ENCODE results near the gene PRR14.
"Not testable (repeated sequence)": the region's sequence is repeated elsewhere in the genome, so short reads cannot be mapped to it uniquely, and the experiment has no call there.

PRR14 gene

DNA sequence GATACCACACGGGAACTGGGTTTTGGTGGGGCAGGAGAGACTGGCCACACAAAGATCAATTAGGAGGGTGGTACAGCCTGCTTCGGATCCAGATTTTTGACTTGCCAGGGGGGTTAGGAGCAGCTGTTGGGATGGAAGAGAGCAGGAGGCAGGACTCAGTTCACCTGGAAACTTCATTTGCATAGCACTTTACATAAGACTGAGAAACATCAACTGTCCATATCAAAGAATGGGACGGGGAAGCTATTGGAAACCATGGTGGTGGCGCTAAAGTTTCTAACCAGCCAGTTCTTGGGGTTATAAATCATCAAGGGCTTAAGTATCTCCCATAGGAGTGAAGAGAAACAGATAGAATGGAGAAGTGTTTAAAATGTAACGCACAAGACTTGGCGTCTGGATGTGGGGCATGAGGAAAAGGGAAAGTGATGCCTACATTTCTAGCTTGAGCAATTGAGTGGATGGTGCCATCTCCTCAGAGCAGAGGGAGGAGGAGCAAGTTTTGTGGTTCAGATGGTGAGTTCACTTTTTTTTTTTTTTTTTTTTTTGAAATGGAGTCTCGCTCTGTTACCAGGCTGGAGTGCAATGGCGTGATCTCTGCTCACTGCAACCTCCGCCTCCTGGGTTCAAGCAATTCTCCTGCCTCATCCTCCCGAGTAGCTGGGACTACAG, 41.8 kb downstream of the PRR14 start:
- no peak for DNase-seq (ENCODE audit: low spot score)

DNA sequence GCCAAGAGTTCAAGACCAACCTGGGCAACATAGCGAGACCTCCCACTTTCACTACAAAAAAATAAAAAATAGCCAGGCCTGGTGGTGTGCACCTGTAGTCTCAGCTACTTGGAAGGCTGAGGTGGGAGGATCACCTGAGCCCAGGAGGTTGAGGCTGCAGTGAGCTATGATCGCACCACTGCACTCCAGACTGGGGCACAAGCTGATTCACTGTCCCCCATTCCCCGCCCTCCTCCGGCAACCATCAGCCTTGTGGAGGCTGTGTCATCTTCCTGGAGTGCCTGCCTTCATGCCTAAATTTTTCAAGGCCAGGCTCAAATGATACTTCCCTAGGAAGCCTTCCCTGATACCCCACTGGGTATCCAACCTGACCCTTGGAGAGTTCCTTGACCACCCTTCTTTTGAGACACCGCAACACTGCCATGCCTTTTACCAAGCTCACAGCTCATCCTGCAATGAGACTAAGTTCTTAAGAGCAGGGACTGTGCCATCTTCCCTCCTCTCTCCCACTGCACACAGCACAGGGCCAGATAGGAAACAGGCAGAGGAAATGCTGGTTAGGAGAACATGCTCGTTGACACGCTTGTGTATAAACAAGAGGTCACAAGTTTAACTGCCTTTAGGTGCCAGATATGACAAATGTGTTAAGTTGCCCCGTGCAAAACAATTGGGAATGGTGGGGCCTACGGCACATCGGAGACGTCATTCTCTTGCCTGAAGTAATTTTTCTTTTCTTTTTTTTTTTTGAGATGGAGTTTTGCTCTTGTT, 44.4 kb downstream of the PRR14 start:
- DNase-seq (ENCODE audit: low spot score), result no peak

DNA sequence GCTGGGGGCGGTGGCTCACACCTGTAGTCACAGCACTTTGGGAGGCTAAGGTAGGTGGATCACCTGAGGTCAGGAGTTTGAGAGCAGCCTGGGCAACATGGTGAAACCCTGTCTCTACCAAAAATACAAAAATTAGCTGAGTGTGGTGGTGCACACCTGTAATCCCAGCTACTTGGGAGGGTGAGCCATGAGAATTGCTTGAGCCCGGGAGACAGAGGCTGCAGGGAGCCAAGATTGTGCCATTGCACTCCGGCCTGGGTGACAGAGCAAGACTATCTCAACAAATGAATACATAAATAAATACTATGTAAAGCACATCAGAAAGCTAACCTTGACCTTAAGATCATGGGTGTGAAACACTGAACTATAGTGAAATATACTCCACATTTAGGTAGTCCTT, 45.9 kb downstream of the PRR14 start:
- DNase-seq (ENCODE audit: low spot score), result not testable (repeated sequence)

DNA sequence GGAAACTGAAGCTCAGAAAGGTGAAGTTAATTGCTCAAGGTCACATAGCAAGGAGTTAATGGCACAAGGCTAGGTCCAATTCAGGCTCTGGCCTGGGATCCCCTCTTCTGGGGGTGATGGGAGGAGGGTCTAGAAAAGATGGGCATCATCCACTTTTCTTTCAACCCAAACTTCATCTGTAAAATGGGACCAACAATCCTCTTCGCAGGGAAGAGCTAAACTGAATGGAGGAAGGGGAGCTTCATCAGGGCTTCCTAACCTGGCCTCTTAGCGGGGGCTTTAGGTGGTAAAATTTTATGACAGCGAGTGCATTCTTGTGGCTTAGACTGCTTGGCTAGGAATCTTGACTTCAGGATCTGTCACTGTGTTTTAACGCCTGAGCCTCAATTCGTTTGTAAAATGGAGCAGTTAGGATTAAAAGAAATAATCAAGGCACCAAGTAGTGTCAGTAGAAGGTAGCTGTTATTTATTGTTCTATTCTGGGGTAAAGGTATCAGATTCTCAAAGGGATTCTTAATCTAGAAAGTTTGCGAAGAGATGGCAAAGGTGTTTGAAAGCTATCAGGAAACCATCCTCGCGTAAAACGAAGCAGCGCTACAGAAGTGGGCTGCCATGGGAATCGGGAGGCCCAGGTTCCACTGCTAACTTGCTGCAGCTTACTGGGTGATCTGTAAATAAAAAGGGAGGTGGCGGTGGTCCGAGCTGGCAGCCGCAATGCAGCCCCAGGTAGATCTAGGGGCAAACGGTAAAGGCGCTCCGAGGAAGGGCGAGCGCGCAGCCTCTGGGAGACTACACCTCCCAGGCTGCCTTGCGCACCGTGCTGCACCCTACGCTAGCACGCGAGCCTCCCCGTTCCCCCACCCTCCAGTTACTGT, 46.7 kb downstream of the PRR14 start:
- peak; percentile 93 for DNase-seq (ENCODE audit: low spot score)

DNA sequence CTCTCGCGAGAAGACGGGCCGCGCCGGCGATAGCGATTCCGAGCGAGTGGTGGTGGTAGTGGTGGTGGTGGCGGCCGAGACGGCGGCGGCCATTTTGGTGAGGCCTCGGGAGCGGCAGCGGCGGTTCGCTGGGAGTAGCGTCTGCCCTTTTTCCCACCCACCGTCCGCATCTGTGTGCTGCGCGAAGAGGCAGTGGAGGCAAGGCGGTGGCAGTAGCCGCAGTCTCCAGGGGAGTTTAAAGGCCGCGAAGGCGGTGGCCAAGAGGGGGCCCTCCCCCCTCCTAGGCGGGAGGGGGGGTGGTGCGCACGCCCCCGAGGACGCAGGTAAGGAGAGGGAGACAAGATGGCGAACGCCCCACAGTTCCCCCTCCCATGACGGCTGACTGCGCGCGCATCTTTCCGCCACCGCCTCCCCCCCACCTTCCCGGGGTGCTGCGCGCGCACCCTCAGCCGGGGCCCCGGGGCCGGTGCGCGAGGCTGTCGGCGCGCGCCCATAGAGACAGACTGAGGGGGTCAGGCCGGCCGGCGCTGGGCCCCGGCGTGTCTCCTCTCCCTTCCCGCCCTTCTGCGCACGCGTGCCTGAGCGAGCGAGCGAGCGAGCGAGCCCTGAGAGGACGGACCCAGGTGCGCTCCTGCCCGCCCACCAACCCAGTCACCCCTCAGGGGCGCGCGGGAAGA, 47.5 kb downstream of the PRR14 start:
- peak; percentile 98 for DNase-seq (ENCODE audit: low spot score)

DNA sequence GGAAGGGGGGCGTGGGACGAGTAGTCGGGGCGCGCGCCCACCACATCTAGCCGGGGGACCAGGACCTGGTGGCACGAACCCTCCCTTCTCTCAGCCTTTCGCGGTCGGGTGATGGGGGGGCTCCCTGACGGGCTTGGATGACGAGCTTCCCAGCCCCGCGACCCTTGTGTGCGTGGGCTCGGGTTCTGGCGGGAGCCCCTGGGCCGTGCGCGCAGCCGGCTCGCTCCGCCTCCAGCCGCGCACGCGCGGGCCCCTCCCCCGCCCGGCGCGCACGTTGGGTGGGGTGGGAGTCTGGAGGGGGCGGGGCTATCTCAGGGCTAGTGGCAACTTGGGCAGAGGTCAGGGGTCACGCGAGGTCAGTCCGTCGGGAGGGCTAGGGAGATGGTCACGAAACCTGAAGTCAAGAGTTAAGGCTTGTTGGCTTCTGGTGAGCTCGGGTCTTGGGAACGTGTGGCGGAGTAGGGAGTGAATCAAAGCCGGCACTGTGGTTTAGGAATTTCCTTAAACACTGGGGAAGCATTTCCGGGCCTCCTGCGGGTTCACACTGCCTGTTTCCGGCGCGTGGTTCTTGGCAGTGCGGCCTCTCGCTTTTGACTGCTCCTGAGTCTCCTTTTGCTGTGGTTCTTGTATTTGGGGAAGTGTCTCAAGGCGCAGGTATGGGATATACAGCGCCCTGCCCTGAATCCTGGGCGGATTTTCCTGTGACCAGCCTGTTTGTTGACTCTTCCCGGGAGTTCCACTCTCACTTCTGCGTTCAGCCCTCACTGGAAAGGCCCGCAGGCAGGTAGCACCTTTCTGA, 48.3 kb downstream of the PRR14 start, which contains the start of gene SRCAP:
Gene SRCAP, plus strand, starts transcription at position 356 of the 799 bp plus-strand sequence. CDS start 1,654 bp downstream, outside the sequence.
- peak; percentile 92 for DNase-seq (ENCODE audit: low spot score)

DNA sequence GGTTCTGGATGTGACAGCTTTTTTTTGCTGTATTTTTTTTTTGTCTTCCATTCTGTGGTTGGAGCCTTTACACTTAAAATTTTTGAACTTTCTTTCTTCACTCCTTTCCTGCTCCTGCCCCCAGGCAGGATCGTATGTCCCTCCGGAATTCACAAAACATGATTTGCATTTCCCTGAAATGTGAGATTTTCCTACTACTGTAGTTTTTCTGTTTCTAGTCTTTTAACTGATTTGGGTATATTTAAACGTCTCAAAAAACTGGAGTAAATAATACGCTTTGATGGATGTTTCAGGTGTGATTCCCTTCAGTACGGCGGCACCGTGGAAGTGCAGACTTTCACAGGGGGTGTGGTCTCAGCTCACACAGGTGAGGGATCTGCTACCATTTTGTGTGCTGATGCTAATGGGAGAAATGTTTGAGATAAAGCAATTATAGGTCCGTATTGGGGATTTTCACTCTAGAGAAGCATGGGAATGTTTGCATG, 48.9 kb downstream of the PRR14 start:
- no peak for DNase-seq (ENCODE audit: low spot score)

DNA sequence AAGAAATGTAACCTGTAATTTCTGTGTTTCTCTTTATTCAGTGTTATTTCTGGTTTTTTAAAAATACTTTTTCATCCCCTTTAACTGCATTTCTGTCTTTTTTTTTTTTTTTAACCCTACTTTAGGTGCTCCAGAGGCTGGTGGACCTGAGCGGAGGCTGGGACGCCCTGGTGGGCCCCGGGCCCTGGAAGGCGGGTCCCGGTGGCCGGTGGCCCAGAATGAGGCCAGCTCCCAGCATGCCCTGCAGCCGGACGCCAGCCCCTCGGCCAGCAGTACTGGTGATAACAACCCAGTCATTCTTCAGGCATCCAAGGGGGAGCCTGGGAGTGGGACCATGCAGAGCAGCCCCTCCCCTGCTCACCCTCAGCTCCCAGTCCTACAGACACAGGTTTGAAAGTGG, 49.7 kb downstream of the PRR14 start:
- DNase-seq (ENCODE audit: low spot score), result no peak

DNA sequence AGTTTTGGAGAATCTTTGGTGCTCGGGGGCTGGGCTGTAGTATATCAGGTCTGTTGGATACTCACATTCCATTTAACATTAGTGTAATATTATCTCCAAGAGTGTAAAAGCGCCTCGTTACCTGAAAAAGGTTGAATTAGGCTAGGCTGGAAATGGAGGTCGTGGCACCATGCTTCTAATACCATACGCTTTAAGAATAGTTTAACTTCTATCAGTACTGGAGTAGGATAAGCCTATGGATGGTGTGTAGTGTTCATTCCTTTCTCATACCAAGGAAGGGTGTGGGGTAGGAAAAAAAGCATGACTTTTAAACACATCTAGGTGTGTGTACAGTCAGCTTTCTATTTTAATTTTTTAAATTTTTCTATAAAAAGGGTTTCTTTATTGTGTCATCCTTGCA, 50.2 kb downstream of the PRR14 start:
- no peak for DNase-seq (ENCODE audit: low spot score)

DNA sequence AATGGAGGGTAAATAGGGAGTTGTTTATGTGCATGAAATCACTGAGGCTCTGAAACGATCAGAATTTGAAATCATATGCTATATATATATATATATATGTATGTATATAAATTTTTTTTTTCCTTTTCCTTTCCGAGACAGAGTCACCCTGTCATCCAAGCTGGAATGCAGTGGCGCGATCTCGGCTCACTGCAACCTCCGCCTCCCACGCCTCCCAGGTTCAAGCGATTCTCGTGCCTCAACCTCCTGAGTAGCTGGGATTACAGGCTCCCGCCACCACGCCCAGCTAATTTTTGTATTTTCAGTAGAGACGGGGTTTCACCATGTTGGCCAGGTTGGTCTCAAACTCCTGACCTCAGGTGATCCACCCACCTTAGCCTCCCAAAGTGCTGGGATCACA, 52.3 kb downstream of the PRR14 start:
- DNase-seq (ENCODE audit: low spot score), result not testable (repeated sequence)

DNA sequence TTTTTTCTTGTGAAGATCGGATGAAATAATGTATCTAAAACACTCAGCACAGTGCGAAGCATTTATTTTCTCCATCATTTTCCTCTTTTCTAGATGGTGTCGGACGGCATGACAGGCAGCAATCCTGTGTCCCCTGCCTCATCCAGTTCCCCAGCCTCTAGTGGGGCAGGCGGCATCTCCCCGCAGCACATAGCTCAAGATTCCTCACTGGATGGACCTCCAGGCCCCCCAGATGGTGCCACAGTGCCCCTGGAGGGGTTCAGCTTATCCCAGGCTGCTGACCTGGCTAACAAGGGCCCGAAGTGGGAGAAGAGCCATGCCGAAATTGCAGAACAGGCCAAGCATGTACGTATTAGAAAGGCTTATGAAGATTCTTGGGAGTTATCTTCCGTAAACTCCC, 53.2 kb downstream of the PRR14 start:
- no peak for DNase-seq (ENCODE audit: low spot score)
